Mesothelial cell of epicardium (in vitro differentiated cells): ENCODE results near the gene IGFBP3. TPM values are rescaled to one million over a fixed set of nuclear protein-coding genes. Genes with fewer than 3 reads are reported as not detected.

ENCODE experiments used
- DNase-seq, 2 experiments: peaks; one replicate each; pipeline ENCODE4 v3.0.0; 2021; ENCODE audit warnings: low spot score in 2 of 2; ENCODE audit not compliant: unreplicated experiment in 2 of 2
- H3K27ac Mint-ChIP-seq: 2 replicates; pipeline ENCODE4 v1.8.0; 2021; ENCODE audit warnings: mixed read lengths
- H3K27me3 Mint-ChIP-seq: 2 replicates; pipeline ENCODE4 v1.8.0; 2021; ENCODE audit warnings: low read depth, mixed read lengths
- H3K36me3 Mint-ChIP-seq: 2 replicates; pipeline ENCODE4 v1.8.0; 2021; ENCODE audit warnings: mixed read lengths
- H3K4me1 Mint-ChIP-seq: 2 replicates; pipeline ENCODE4 v1.8.0; 2021; ENCODE audit warnings: mixed read lengths
- H3K4me3 Mint-ChIP-seq: 2 replicates; pipeline ENCODE4 v1.8.0; 2021; ENCODE audit warnings: mild to moderate bottlenecking, moderate library complexity, mixed read lengths
- H3K9me3 Mint-ChIP-seq: 2 replicates; pipeline ENCODE4 v1.8.0; 2021; ENCODE audit warnings: mixed read lengths
- total RNA-seq: library from RNA; stranded (reverse); gene quantifications from 3 replicates; pipeline ENCODE4 v1.2.1, GENCODE V29; 2021
- TF ChIP-seq, protein P1 (sequence below): fragments of 200-600 bp; sonication (generic); IDR thresholded peaks from one replicate; pipeline ENCODE4 v1.5.0; 2021; ENCODE audit warnings: antibody characterized with exemption; ENCODE audit not compliant: unreplicated experiment

Gene IGFBP3
- total RNA-seq, 1 donor from 2014 or later, result 1,171 TPM

GRCh38 chr7:45886931-45887667 lies 34.0 kb downstream of the IGFBP3 start:
- TF ChIP-seq, protein P1, sequence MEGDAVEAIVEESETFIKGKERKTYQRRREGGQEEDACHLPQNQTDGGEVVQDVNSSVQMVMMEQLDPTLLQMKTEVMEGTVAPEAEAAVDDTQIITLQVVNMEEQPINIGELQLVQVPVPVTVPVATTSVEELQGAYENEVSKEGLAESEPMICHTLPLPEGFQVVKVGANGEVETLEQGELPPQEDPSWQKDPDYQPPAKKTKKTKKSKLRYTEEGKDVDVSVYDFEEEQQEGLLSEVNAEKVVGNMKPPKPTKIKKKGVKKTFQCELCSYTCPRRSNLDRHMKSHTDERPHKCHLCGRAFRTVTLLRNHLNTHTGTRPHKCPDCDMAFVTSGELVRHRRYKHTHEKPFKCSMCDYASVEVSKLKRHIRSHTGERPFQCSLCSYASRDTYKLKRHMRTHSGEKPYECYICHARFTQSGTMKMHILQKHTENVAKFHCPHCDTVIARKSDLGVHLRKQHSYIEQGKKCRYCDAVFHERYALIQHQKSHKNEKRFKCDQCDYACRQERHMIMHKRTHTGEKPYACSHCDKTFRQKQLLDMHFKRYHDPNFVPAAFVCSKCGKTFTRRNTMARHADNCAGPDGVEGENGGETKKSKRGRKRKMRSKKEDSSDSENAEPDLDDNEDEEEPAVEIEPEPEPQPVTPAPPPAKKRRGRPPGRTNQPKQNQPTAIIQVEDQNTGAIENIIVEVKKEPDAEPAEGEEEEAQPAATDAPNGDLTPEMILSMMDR, result no peak
- Mint-ChIP-seq H3K9me3 (no peaks in the 10 kb centered on the region), H3K36me3 (no peaks in the 10 kb centered on the region), H3K4me1 (peaks cover 22% of the 10 kb centered on the region), H3K27ac (no peak overlapping the region), H3K4me3 (no peak overlapping the region), H3K27me3 (peaks cover 59% of the 10 kb centered on the region)
- no peak for DNase-seq

DNA sequence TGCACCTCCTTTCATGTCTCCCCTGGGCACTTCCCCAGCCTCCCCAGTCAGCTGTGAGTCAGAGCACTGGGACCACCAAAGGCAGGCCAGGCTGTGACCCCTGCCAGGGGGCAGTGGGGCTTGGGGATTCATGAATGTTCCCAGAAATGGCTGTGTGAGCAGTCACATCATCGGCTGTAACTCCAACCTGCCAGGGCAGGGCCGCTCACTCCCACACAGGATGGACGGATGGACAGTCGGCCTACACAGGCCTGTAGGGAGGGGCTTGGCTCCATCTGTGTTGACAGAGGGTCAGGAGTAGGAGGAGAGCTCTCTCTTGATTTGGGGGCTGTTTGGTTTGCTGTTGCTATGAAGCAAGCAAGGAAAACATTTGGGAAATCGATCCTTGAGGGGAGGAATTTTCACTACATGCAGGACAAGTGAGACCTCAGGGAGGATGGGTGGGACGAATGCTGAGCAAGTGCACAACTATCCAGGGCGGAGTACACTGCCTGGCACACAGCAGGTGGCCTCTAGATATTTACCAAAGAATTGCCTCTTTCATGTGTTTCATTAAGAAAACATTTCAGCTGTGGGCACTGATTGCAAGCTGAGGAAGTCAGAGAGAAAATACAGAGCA lies 35.7 kb downstream of the IGFBP3 start:
- H3K27me3 Mint-ChIP-seq, result peaks cover 57% of the 10 kb centered on the region
- H3K9me3 Mint-ChIP-seq, result no peaks in the 10 kb centered on the region
- H3K27ac Mint-ChIP-seq, result no peak overlapping the region
- DNase-seq, result no peak
- H3K36me3 Mint-ChIP-seq, result no peaks in the 10 kb centered on the region
- no peak overlapping the region for H3K4me3 Mint-ChIP-seq
- TF ChIP-seq, protein P1, result no peak
- peaks cover 12% of the 10 kb centered on the region for H3K4me1 Mint-ChIP-seq

- Mint-ChIP-seq H3K4me3 (no peak overlapping the region), H3K36me3 (no peaks in the 10 kb centered on the region), H3K9me3 (peaks cover 4% of the 10 kb centered on the region), H3K4me1 (peaks cover 12% of the 10 kb centered on the region), H3K27ac (no peak overlapping the region), H3K27me3 (peaks cover 49% of the 10 kb centered on the region)
- TF ChIP-seq, protein P1, result no peak
- no peak for DNase-seq
Observed at GRCh38 chr7:45884136-45884535, 36.9 kb downstream of the IGFBP3 start.

GRCh38 chr7:45882465-45882810 lies 38.6 kb downstream of the IGFBP3 start:
- TF ChIP-seq, protein P1, result no peak
- Mint-ChIP-seq H3K4me3 (no peak overlapping the region), H3K27me3 (peaks cover 35% of the 10 kb centered on the region), H3K4me1 (no peaks in the 10 kb centered on the region), H3K9me3 (peaks cover 19% of the 10 kb centered on the region), H3K36me3 (no peaks in the 10 kb centered on the region), H3K27ac (no peak overlapping the region)
- DNase-seq, result no peak

GRCh38 chr7:45881759-45882464 lies 39.2 kb downstream of the IGFBP3 start:
- Mint-ChIP-seq H3K4me3 (no peak overlapping the region), H3K27me3 (peaks cover 30% of the 10 kb centered on the region), H3K9me3 (peaks cover 19% of the 10 kb centered on the region), H3K4me1 (no peaks in the 10 kb centered on the region), H3K27ac (no peak overlapping the region), H3K36me3 (no peaks in the 10 kb centered on the region)
- TF ChIP-seq, protein P1, result no peak
- no peak for DNase-seq
